Measurements from ENCODE around the gene ZNF440.
"Not testable (repeated sequence)": the region's sequence is repeated elsewhere in the genome, so short reads cannot be mapped to it uniquely, and the experiment has no call there.

The ZNF440 gene

GRCh38 chr19:11814029-11814699 lies at the start of gene ZNF440:
Gene ZNF440, plus strand, starts transcription at chr19:11814273. Its CDS starts 175 bp downstream, at chr19:11814448.
- DNase-seq (ENCODE audit: low spot score): peak; percentile 96

GRCh38 chr19:11766597-11767591 lies 47.2 kb upstream of the ZNF440 start, which contains the start of gene ZNF441:
Gene ZNF441, plus strand, starts transcription at chr19:11767000. Its CDS starts 194 bp downstream, at chr19:11767194.
- DNase-seq (ENCODE audit: low spot score): peak; percentile 97

GRCh38 chr19:11767633-11768133 lies 46.4 kb upstream of the ZNF440 start:
- DNase-seq (ENCODE audit: low spot score): peak; percentile 89

GRCh38 chr19:11769995-11770394 lies 44.1 kb upstream of the ZNF440 start:
- DNase-seq (ENCODE audit: low spot score): no peak

DNA sequence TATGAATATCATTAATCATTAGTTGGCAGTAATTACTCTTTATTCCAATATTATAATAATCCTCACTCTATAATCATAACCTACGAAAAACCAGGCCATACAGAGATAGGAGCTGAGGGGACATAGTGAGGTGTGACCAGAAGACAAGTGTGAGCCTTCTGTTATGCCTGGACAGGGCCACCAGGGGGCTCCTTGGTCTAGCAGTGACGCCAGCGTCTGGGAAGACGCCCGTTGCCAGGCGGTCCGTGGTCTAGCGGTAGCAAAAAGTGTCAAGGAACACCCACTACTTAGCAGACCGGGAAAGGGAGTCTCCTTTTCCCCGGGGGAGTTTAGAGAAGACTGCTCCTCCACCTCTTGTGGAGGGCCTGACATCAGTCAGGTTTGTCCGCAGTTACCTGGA lies 42.6 kb upstream of the ZNF440 start:
- DNase-seq (ENCODE audit: low spot score): not testable (repeated sequence)

DNA sequence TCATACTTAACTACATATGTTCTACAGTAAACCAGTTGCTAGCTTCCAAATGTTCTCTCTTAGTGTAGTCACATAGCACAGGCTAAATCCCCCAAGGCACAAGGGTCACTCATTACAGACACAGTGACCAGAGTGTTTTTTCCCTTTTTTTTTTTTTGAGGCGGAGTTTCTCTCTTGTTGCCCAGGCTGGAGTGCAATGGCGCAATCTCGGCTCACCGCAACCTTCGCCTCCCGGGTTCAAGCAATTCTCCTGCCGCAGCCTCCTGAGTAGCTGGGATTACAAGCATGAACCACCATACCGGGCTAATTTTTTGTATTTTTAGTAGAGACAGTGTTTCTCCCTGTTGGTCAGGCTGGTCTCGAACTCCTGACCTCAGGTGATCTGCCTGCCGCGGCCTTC lies 37.4 kb upstream of the ZNF440 start:
- DNase-seq (ENCODE audit: low spot score): not testable (repeated sequence)

GRCh38 chr19:11780431-11781020 lies 33.5 kb upstream of the ZNF440 start:
- no peak for DNase-seq (ENCODE audit: low spot score)

DNA sequence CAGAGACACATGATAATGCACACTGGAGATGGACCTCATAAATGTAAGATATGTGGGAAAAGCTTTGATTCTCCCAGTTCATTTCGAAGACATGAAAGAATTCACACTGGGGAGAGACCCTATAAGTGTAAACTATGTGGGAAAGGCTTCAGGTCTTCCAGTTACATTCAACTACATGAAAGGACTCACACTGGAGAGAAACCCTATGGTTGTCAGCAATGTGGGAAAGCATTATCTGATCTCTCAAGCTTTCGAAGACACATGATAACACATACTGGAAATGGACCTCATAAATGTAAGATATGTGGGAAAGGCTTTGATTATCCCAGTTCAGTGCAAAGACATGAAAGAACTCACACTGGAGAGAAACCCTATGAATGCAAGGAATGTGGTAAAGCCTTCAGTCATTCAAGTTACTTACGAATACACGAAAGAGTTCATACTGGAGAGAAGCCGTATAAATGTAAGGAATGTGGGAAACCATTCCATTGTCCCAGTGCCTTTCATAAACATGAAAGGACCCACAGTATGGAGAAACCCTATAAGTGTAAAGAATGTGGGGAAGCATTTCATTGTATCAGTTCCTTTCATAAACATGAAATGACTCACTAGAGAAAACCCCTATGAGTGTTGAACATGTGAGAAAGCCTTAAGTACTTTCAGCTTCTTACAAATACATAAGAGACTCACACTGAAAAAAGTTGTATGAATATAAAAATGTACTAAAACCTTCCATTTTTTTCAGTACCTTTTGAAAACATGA lies 32.6 kb upstream of the ZNF440 start:
- DNase-seq (ENCODE audit: low spot score): no peak

DNA sequence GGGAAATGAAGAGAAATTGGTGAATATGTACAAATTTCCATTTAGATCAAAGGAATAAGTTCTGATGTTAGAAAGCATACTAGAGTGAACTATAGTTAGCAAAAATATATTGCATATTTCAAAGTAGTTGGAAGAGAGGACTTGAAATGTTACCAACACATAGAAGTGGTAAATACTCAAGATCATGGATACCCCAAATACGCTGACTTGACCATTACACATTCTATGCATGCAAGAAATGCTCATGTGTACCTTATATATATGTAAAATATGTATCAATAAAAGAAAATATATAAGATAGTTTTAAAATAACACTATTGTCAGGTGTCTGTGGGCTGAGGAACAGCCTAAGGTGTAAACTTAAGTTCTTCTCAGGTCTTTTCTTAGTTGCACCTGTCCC lies 30.3 kb upstream of the ZNF440 start:
- DNase-seq (ENCODE audit: low spot score): no peak

GRCh38 chr19:11784356-11784755 lies 29.7 kb upstream of the ZNF440 start:
- DNase-seq (ENCODE audit: low spot score): no peak

GRCh38 chr19:11787536-11787935 lies 26.5 kb upstream of the ZNF440 start:
- no peak for DNase-seq (ENCODE audit: low spot score)

- no peak for DNase-seq (ENCODE audit: low spot score)
Observed at GRCh38 chr19:11792942-11793341, 21.1 kb upstream of the ZNF440 start.

- peak; percentile 91 for DNase-seq (ENCODE audit: low spot score)
Observed at GRCh38 chr19:11797491-11797890, 16.6 kb upstream of the ZNF440 start.

DNA sequence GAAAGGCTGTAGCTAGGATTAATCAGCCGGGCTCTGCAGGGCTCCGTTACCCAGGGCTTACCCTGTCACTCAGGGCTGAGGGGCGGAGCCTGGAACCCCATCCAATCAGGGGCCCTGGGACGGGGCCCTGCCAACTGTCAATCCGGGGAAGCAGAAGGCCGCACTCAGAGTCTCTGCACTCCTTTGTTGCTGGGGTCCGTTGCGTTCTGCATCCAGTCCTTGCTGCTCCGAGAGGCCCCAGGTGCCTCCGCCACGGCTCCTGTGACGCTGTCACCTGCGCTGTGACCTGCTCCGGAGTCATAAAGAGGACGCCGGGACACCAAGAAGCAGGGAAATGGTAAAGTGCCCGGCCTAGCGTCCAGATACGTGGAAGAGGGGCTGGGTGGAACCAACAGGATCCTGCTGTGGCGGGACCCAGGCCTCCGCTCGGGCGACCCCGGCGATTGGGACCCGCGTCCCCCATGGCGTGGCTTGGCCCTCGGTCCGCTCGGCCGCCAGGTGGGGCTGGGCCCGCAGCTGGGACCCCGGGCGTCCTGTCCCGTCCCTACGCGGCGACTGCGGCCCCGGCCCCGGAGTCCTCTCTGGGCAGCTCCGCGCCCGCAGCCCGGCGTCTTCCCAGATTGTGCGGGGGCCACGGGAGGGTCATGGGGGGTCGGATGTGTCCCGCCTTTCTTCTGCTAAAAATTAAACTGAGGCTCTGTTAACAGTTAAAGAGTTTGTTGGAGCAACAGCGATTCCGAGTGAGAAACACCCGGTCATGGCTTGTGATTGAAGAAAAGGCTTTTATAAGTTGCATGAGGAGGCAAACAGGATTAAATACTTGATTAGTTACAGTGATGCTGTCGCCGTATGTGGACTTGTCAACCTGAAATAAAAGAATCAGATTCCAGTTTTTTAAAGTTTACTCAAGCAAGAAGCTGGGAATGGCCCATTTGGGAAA lies 15.4 kb upstream of the ZNF440 start, which contains the start of gene ZNF491:
ZNF491 (plus strand) TSS at position 133 of the 940 bp plus-strand sequence. CDS start 7,431 bp downstream, outside the sequence.
- peak; percentile 92 for DNase-seq (ENCODE audit: low spot score)

- DNase-seq (ENCODE audit: low spot score): no peak
Observed at GRCh38 chr19:11806354-11807098, 7.5 kb upstream of the ZNF440 start.

GRCh38 chr19:11807099-11807380 lies 7.0 kb upstream of the ZNF440 start:
- DNase-seq (ENCODE audit: low spot score): no peak

DNA sequence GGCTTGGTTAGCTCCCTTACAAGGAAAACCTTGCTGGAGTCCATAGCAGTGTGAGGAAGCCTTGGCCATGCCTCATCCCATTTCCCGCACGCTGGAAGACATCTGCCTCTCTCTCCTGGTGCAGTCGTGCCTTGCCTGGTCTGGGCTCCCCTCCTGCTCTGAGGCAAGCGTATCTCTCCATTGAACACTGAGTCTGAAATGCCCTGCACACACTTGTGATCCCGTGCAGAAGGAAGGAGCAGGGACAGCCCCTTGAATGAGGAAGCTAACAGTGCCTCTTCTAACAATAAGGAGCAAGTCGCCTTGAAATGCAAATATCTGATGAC lies 407 bp upstream of the ZNF440 start:
- no peak for DNase-seq (ENCODE audit: low spot score)

DNA sequence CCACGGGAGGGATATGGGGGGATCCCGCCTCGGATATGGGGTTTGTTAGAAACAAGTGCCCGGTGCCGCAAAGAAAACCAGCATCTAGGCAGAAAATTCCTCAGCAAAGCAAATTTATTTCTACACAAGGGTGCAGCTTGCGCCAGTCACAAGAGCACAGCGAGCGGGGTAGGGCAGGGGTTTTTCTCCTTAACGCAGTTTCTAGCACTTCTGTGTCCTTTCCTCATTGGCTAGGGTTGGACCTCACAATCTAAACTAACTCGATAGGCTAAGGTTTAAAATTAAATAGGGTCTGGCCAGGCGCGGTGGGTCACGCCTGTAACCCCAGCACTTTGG lies 595 bp downstream of the ZNF440 start:
- DNase-seq (ENCODE audit: low spot score): peak; percentile 56

DNA sequence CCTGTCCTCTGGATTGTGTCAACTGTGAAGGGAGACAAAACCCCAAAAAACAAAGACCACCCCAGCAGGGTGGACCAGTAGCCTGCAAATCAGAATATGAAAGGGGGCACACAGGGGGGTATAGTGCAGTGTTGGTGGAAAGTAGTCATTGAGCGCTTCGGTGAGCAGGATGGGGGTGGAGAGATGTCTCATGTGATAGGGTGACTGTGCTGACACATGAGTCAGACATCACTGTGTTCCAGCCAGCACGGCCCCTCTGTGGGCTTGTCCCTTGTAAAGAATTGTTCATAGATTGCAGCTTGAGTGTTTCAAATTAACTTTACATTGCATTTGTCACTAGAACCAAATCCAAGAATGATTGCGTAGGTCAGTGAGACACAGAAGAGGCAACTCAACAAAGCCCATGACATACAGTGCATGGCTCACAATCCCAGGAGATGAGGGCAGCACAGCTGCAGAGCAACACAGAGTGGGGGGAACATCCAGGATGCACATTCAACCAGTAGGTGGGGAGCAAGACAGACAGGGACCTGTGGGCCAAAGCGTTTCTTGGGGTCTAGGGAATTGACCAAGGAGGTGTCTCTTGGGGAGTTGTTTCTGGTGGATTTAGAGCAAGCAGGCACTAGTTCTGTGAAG lies 7.5 kb downstream of the ZNF440 start:
- peak; percentile 78 for DNase-seq (ENCODE audit: low spot score)

Data from kidney tubule cell (primary cell).